H9 (cell line): ENCODE measurements around the gene ITPR2. TPM values are rescaled to one million over a fixed set of nuclear protein-coding genes. Genes with fewer than 3 reads are reported as not detected.

Experiments
- DNase-seq: peaks from one replicate; pipeline ENCODE4 v3.0.0-alpha.2; 2017
- H2AFZ ChIP-seq: one replicate; pipeline ENCODE4 v1.6.1; 2013; ENCODE audit warnings: mild to moderate bottlenecking, low read length, control low read depth, moderate library complexity
- H2AK5ac ChIP-seq: 2 replicates; pipeline ENCODE4 v1.6.1; 2013; ENCODE audit warnings: low read length, control low read depth, mixed read lengths; ENCODE audit not compliant: insufficient read length
- H2BK120ac ChIP-seq: one replicate; pipeline ENCODE4 v1.6.1; 2013; ENCODE audit warnings: low read depth, mild to moderate bottlenecking, low read length, control low read depth, inconsistent platforms; ENCODE audit not compliant: poor library complexity, severe bottlenecking
- H2BK12ac ChIP-seq: 2 replicates; pipeline ENCODE4 v1.6.1; 2013; ENCODE audit warnings: low read length, control low read depth, mixed read lengths, low read depth; ENCODE audit not compliant: insufficient read length
- H2BK15ac ChIP-seq: 2 replicates; pipeline ENCODE4 v1.6.1; 2013; ENCODE audit warnings: low read depth, low read length, control low read depth
- H2BK20ac ChIP-seq: one replicate; pipeline ENCODE4 v1.6.1; 2013; ENCODE audit warnings: low read depth, mild to moderate bottlenecking, low read length, control low read depth, inconsistent platforms; ENCODE audit not compliant: poor library complexity, severe bottlenecking
- H2BK5ac ChIP-seq: 2 replicates; pipeline ENCODE4 v1.6.1; 2013; ENCODE audit warnings: low read length, control low read depth, mixed read lengths; ENCODE audit not compliant: insufficient read length
- H3K14ac ChIP-seq: 2 replicates; pipeline ENCODE4 v1.6.1; 2013; ENCODE audit warnings: low read length, control low read depth; ENCODE audit not compliant: insufficient read depth
- H3K18ac ChIP-seq: 2 replicates; pipeline ENCODE4 v1.6.1; 2013; ENCODE audit warnings: low read depth, mild to moderate bottlenecking, mixed read lengths, low read length, control low read depth; ENCODE audit not compliant: insufficient read length
- H3K23ac ChIP-seq: 2 replicates; pipeline ENCODE4 v1.6.1; 2013; ENCODE audit warnings: low read length, control low read depth, mixed read lengths, low read depth; ENCODE audit not compliant: insufficient read length
- H3K23me2 ChIP-seq: 2 replicates; pipeline ENCODE4 v1.6.1; 2013; ENCODE audit warnings: low read depth, mild to moderate bottlenecking, mixed read lengths, low read length, control low read depth; ENCODE audit not compliant: insufficient read length, poor library complexity, severe bottlenecking
- H3K27ac ChIP-seq: 2 replicates; pipeline ENCODE4 v1.5.1; 2013; ENCODE audit warnings: low read length, control low read depth, mixed read lengths, low read depth; ENCODE audit not compliant: insufficient read length
- H3K27me3 ChIP-seq: 2 replicates; pipeline ENCODE4 v1.6.1; 2013; ENCODE audit warnings: low read length, control low read depth, inconsistent platforms; ENCODE audit not compliant: insufficient read depth
- H3K4ac ChIP-seq: 2 replicates; pipeline ENCODE4 v1.6.1; 2013; ENCODE audit warnings: low read depth, mild to moderate bottlenecking, control low read depth, inconsistent platforms, low read length, moderate library complexity
- H3K4me1 ChIP-seq: 2 replicates; pipeline ENCODE4 v1.6.1; 2013; ENCODE audit warnings: low read length, control low read depth, inconsistent platforms; ENCODE audit not compliant: insufficient read depth
- H3K4me2 ChIP-seq: 2 replicates; pipeline ENCODE4 v1.6.1; 2013; ENCODE audit warnings: low read length, control low read depth, mixed read lengths; ENCODE audit not compliant: insufficient read length, insufficient read depth
- H3K56ac ChIP-seq: 2 replicates; pipeline ENCODE4 v1.6.1; 2013; ENCODE audit warnings: low read depth, mild to moderate bottlenecking, mixed read lengths, low read length, control low read depth; ENCODE audit not compliant: insufficient read length
- H3K79me1 ChIP-seq: 2 replicates; pipeline ENCODE4 v1.6.1; 2013; ENCODE audit warnings: low read depth, mild to moderate bottlenecking, moderate library complexity, low read length, control low read depth, inconsistent platforms; ENCODE audit not compliant: insufficient read depth, poor library complexity, severe bottlenecking
- H3K79me2 ChIP-seq: 2 replicates; pipeline ENCODE4 v1.6.1; 2013; ENCODE audit warnings: low read length, control low read depth, inconsistent platforms; ENCODE audit not compliant: insufficient read depth
- H3K9ac ChIP-seq: 2 replicates; pipeline ENCODE4 v1.6.1; 2013; ENCODE audit warnings: low read length, control low read depth, mixed read lengths; ENCODE audit not compliant: insufficient read length; ENCODE audit errors: extremely low read depth
- H3K9me3 ChIP-seq: one replicate; pipeline ENCODE4 v1.6.1; 2013; ENCODE audit warnings: low read depth, low read length, inconsistent platforms; ENCODE audit not compliant: control insufficient read depth
- H3T11ph ChIP-seq: one replicate; pipeline ENCODE4 v1.6.1; 2013; ENCODE audit warnings: mild to moderate bottlenecking, low read length, control low read depth, inconsistent platforms
- H4K20me1 ChIP-seq: one replicate; pipeline ENCODE4 v1.6.1; 2013; ENCODE audit not compliant: control insufficient read depth, insufficient read length, insufficient read depth
- H4K5ac ChIP-seq: 2 replicates; pipeline ENCODE4 v1.6.1; 2013; ENCODE audit warnings: low read depth, mild to moderate bottlenecking, mixed read lengths, low read length, control low read depth; ENCODE audit not compliant: insufficient read length
- H4K8ac ChIP-seq: replicated peaks from 2 replicates; pipeline ENCODE4 v1.6.1; 2013; ENCODE audit warnings: low read length, control low read depth, mixed read lengths, low read depth; ENCODE audit not compliant: insufficient read length
- H4K91ac ChIP-seq: 2 replicates; pipeline ENCODE4 v1.6.1; 2013; ENCODE audit warnings: low read depth, mild to moderate bottlenecking, moderate library complexity, mixed read lengths, low read length, control low read depth; ENCODE audit not compliant: insufficient read length
- H3K27ac Mint-ChIP-seq, 3 experiments: 2 replicates in 2 of 3; 3 replicates in 1 of 3; pipeline ENCODE4 v1.8.0; 2020 to 2021; ENCODE audit warnings: mixed read lengths in 3 of 3, mild to moderate bottlenecking in 1 of 3, moderate library complexity in 1 of 3
- H3K27me3 Mint-ChIP-seq: 2 replicates; pipeline ENCODE4 v1.8.0; 2021; ENCODE audit warnings: low read depth, mild to moderate bottlenecking, moderate library complexity, mixed read lengths
- H3K36me3 Mint-ChIP-seq, 3 experiments: 2 replicates in 2 of 3; 3 replicates in 1 of 3; pipeline ENCODE4 v1.8.0; 2020 to 2021; ENCODE audit warnings: low read depth in 3 of 3, mixed read lengths in 3 of 3; ENCODE audit not compliant: insufficient read depth in 1 of 3
- H3K4me1 Mint-ChIP-seq, 2 experiments: 2 replicates each; pipeline ENCODE4 v1.8.0; 2020; ENCODE audit warnings: mixed read lengths in 2 of 2
- H3K4me3 Mint-ChIP-seq, 2 experiments: 2 replicates in 1 of 2; 3 replicates in 1 of 2; pipeline ENCODE4 v1.8.0; 2020 to 2021; ENCODE audit warnings: mild to moderate bottlenecking in 2 of 2, mixed read lengths in 2 of 2, moderate library complexity in 1 of 2
- H3K9me3 Mint-ChIP-seq, 2 experiments: 2 replicates in 1 of 2; 3 replicates in 1 of 2; pipeline ENCODE4 v1.8.0; 2020; ENCODE audit warnings: mild to moderate bottlenecking in 2 of 2, mixed read lengths in 2 of 2, moderate library complexity in 1 of 2
- WGBS: extraction: QIAGEN DNeasy Blood & Tissue Kit; methylation state at CpG from one replicate; pipeline ENCODE4 v1.1.7; 2013; ENCODE audit warnings: missing lambda C conversion rate, low lambda C conversion rate, mixed read lengths; ENCODE audit not compliant: insufficient read length; ENCODE audit errors: extremely low coverage; 5-methylcytosine and 5-hydroxymethylcytosine counted together
- total RNA-seq: library from RNA; stranded (reverse); gene quantifications from 2 replicates; pipeline ENCODE4 v1.2.1, GENCODE V29; 2021
- TF ChIP-seq, protein P1 (sequence below): fragments of 200-600 bp; sonication (generic); conservative IDR thresholded peaks from 3 replicates; pipeline ENCODE4 v1.8.0; 2021; ENCODE audit warnings: antibody characterized with exemption, mild to moderate bottlenecking

Gene ITPR2
- total RNA-seq, 1 experiment from 2014 or later, result 14.8 TPM

GRCh38 chr12:26331136-26331535 lies 501.9 kb downstream of the ITPR2 start:
- no peak overlapping the region for H3K4me3 Mint-ChIP-seq

More at GRCh38 chr12:26331136-26331535, 501.9 kb downstream of the ITPR2 start:
- Histone ChIP-seq H3K4ac (no peak overlapping the region), H4K5ac (no peak overlapping the region), H2BK12ac (no peak overlapping the region), H3K23ac (no peak overlapping the region), H3K4me2 (no peak overlapping the region), H3K14ac (no peak overlapping the region), H2BK120ac (no peak overlapping the region), H3K18ac (no peak overlapping the region), H3K23me2 (no peaks in the 10 kb centered on the region), H3K79me2 (0 out of 2 replicates have a peak, but pooled peaks cover 2% of the 10 kb centered on the region), H4K91ac (no peak overlapping the region), H2BK5ac (no peak overlapping the region), H3K4me1 (no peaks in the 10 kb centered on the region; the same call in 1 of the 2 replicates), H4K8ac (no peak overlapping the region), H3K9ac (no peak overlapping the region), H4K20me1 (no peaks in the 10 kb centered on the region), H2AK5ac (no peak overlapping the region), H2BK15ac (no peak overlapping the region), H3K27me3 (no peaks in the 10 kb centered on the region; the same call in 1 of the 2 replicates), H2BK20ac (no peak overlapping the region), H3K56ac (no peak overlapping the region), H3K9me3 (peaks cover 5% of the 10 kb centered on the region), H2AFZ (no peak overlapping the region), H3K27ac (no peak overlapping the region), H3T11ph (no peak overlapping the region), H3K79me1 (no peaks in the 10 kb centered on the region)
- DNase-seq, result no peak
- Mint-ChIP-seq H3K9me3 (peaks cover 0 to 10% of the 10 kb centered on the region in 2 experiments; a peak in 2 of 5 replicates), H3K27me3 (no peaks in the 10 kb centered on the region), H3K4me1 (no peaks in the 10 kb centered on the region), H3K36me3 (peaks cover 0 to 5% (median 3%) of the 10 kb centered on the region in 3 experiments; a peak in 3 of 7 replicates), H3K27ac (no peak overlapping the region; a peak in 1 of 7 replicates)
- TF ChIP-seq, protein P1, sequence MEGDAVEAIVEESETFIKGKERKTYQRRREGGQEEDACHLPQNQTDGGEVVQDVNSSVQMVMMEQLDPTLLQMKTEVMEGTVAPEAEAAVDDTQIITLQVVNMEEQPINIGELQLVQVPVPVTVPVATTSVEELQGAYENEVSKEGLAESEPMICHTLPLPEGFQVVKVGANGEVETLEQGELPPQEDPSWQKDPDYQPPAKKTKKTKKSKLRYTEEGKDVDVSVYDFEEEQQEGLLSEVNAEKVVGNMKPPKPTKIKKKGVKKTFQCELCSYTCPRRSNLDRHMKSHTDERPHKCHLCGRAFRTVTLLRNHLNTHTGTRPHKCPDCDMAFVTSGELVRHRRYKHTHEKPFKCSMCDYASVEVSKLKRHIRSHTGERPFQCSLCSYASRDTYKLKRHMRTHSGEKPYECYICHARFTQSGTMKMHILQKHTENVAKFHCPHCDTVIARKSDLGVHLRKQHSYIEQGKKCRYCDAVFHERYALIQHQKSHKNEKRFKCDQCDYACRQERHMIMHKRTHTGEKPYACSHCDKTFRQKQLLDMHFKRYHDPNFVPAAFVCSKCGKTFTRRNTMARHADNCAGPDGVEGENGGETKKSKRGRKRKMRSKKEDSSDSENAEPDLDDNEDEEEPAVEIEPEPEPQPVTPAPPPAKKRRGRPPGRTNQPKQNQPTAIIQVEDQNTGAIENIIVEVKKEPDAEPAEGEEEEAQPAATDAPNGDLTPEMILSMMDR, result no peak
- WGBS, result no CpG with 5 or more reads among the region's 3 CpGs
